ENCODE data around the gene KLHDC8A. TPM values are rescaled to one million over a fixed set of nuclear protein-coding genes. Genes with fewer than 3 reads are reported as not detected.
A peak's percentile ranks its signal among the peaks of the same experiment; 100 is the strongest.

The KLHDC8A gene
- total and polyA plus RNA-seq, 9 of the 15 experiments (the other 6 are each of a cell fraction or from before 2014, with no cell fraction given): 0.01 to 0.54 (median 0.04) TPM; not detected in 6

GRCh38 chr1:205343431-205344065, 13.2 kb downstream of the KLHDC8A start:
- no peaks in the 10 kb centered on the region for H3K79me2 ChIP-seq (ENCODE audit: control insufficient read depth, insufficient read depth, low read length)
- H2AFZ ChIP-seq (ENCODE audit: low read depth, low read length): no peak overlapping the region
- CTCF ChIA-PET (ENCODE audit: low intra/inter-chr PET ratio): interaction anchor here (0.7 kb wide), 1 partner anchor 8 kb away, joined by 3 read pairs; no protein-coding TSS in a partner anchor
- H3K9me3 ChIP-seq (replicated peaks; ENCODE audit: control insufficient read depth, insufficient read depth, low read depth, low read length): no peaks in the 10 kb centered on the region
- ATAC-seq: peak; percentile 31; the same call in 2 of the 3 replicates
- no peak for FAIRE-seq
- TF ChIP-seq CTCF (IDR thresholded peaks at IDR 0.05 in 2 of 3, conservative IDR thresholded peaks at IDR 0.05 in 1 of 3; ENCODE audit: insufficient read depth in 2 of 3, low read depth in 1 of 3, low read length in 3 of 3): peak in 2 of 3 experiments; percentile 12 to 41; a peak in 4 of 6 replicates
- no peak for TF ChIP-seq CCNT2 (IDR thresholded peaks at IDR 0.05; ENCODE audit: borderline replicate concordance, extremely low read depth, insufficient read length, low read depth, low read length)
- 0 out of 2 replicates have a peak, but pooled peaks have one; percentile 17 for TF ChIP-seq USF1 (CRISPR knock-in tag; IDR thresholded peaks at IDR 0.05)
- TF ChIP-seq, protein P1, sequence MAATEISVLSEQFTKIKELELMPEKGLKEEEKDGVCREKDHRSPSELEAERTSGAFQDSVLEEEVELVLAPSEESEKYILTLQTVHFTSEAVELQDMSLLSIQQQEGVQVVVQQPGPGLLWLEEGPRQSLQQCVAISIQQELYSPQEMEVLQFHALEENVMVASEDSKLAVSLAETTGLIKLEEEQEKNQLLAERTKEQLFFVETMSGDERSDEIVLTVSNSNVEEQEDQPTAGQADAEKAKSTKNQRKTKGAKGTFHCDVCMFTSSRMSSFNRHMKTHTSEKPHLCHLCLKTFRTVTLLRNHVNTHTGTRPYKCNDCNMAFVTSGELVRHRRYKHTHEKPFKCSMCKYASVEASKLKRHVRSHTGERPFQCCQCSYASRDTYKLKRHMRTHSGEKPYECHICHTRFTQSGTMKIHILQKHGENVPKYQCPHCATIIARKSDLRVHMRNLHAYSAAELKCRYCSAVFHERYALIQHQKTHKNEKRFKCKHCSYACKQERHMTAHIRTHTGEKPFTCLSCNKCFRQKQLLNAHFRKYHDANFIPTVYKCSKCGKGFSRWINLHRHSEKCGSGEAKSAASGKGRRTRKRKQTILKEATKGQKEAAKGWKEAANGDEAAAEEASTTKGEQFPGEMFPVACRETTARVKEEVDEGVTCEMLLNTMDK (IDR thresholded peaks at IDR 0.05; ENCODE audit: borderline replicate concordance, insufficient read depth, low read depth, low read length, poor library complexity, severe bottlenecking): peak; percentile 27
- H3K9me1 ChIP-seq (ENCODE audit: control insufficient read depth, insufficient read depth, low read length): no peaks in the 10 kb centered on the region
- WGBS (ENCODE audit: insufficient coverage, low coverage, missing lambda C conversion rate): 16% methylated on average over 34 of the region's 63 CpGs
- H3K27me3 ChIP-seq (ENCODE audit: control insufficient read depth in 2 of 2, insufficient read depth in 2 of 2, low read length in 2 of 2): peaks cover 37 to 70% of the 10 kb centered on the region in 2 experiments
- intact Hi-C loops (cut with micrococcal nuclease) (no loop called here), in situ Hi-C loops (cut with MboI) (no loop called here)
- POLR2A ChIA-PET: no interaction called here
- H3K4me3 ChIP-seq: no peak overlapping the region
- peaks cover 11 to 19% of the 10 kb centered on the region in 2 experiments for H3K4me1 ChIP-seq (replicated peaks in 1 of 2; ENCODE audit: control insufficient read depth in 2 of 2, insufficient read depth in 2 of 2, low read length in 2 of 2)
- H3K4me2 ChIP-seq (ENCODE audit: insufficient read depth, low read length): 0 out of 2 replicates have a peak overlapping the region, but pooled peaks have one; percentile 4
- DNase-seq (ENCODE audit: extremely low read depth in 1 of 4, low spot score in 3 of 4): peak in 2 of 4 experiments; percentile 26 to 34
- H3K36me3 ChIP-seq (ENCODE audit: control insufficient read depth, insufficient read depth, low read length): no peaks in the 10 kb centered on the region
- H4K20me1 ChIP-seq (replicated peaks; ENCODE audit: control insufficient read depth, insufficient read depth, low read length): peaks cover 20% of the 10 kb centered on the region; the same call in 1 of the 2 replicates
- H3K27ac ChIP-seq (ENCODE audit: extremely low read depth, low read depth, low read length): no peak overlapping the region
- H3K9ac ChIP-seq (ENCODE audit: insufficient read depth in 1 of 2, low read depth in 2 of 2, low read length in 2 of 2): peak overlapping the region in 1 of 2 experiments; percentile 11; a peak in 1 of 4 replicates
- no TSS peak for BruUV-seq (replicated peaks)
